ENCODE results near the gene GIMD1. TPM values are rescaled to one million over a fixed set of nuclear protein-coding genes. Genes with fewer than 3 reads are reported as not detected.

The GIMD1 gene
- total RNA-seq, 2 donors from 2014 or later, result not detected

DNA sequence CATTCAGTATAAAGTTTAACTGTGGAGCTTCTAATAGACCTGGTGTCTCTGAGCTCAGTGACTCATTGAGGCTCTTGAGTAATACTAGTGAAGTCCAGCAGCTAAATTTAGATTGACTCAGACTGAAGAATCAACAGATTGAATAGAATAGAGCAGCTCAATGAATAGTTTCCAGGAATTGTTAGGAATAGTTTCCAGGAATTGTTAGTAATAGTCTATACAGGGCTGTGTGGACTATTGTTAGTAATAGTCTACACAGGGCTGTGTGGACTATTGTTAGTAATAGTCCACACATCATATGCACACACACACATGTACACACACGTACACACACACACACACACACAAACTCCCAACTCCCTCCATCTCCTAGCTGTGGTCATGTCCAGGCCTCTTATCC is 3.0 kb downstream of the GIMD1 start:
- WGBS, result 94% methylated on average over 1 of the region's 1 CpG
- no peak for DNase-seq (ENCODE audit: low spot score)
- H3K27me3 ChIP-seq (replicated peaks; ENCODE audit: insufficient read depth), result no peaks in the 10 kb centered on the region
- TF ChIP-seq, protein P1, sequence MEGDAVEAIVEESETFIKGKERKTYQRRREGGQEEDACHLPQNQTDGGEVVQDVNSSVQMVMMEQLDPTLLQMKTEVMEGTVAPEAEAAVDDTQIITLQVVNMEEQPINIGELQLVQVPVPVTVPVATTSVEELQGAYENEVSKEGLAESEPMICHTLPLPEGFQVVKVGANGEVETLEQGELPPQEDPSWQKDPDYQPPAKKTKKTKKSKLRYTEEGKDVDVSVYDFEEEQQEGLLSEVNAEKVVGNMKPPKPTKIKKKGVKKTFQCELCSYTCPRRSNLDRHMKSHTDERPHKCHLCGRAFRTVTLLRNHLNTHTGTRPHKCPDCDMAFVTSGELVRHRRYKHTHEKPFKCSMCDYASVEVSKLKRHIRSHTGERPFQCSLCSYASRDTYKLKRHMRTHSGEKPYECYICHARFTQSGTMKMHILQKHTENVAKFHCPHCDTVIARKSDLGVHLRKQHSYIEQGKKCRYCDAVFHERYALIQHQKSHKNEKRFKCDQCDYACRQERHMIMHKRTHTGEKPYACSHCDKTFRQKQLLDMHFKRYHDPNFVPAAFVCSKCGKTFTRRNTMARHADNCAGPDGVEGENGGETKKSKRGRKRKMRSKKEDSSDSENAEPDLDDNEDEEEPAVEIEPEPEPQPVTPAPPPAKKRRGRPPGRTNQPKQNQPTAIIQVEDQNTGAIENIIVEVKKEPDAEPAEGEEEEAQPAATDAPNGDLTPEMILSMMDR (IDR thresholded peaks at IDR 0.05), result no peak
- TF ChIP-seq POLR2AphosphoS5 (IDR thresholded peaks at IDR 0.05) (no peak), POLR2A (IDR thresholded peaks at IDR 0.05) (no peak)
- H3K9me3 ChIP-seq, result no peaks in the 10 kb centered on the region
- H3K27ac ChIP-seq, result no peak overlapping the region
- no peaks in the 10 kb centered on the region for H3K36me3 ChIP-seq
- no peaks in the 10 kb centered on the region for H3K4me1 ChIP-seq (replicated peaks)
- intact Hi-C loops (cut with DNase I), result loop anchor here (5.0 kb wide), 1 partner anchor 442 kb away; no protein-coding TSS in a partner anchor
- no peak overlapping the region for H3K4me3 ChIP-seq

DNA sequence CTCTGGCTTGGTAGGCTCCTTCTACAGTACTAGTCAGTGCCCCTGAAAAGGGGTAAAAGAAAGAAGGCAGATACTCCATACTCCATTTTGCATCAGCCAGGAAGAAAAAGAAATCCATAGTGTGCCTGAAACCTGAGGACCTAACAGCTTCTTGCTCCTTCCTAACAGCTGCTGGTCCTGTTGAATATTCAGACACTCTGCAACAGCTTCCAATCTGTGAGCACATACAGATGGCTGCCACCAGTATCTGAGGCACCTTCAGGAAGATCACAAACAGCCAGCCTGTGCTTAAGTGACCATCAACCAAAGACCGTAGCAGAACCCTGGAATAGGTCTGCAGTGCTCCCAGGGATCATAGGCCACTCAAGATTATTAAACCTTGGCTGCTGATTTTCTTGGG is 4.3 kb downstream of the GIMD1 start:
- H3K4me3 ChIP-seq, result no peak overlapping the region
- no peaks in the 10 kb centered on the region for H3K27me3 ChIP-seq (replicated peaks; ENCODE audit: insufficient read depth)
- no peaks in the 10 kb centered on the region for H3K36me3 ChIP-seq
- intact Hi-C loops (cut with DNase I), result no loop called here
- no peak overlapping the region for H3K27ac ChIP-seq
- no peaks in the 10 kb centered on the region for H3K4me1 ChIP-seq (replicated peaks)
- DNase-seq (ENCODE audit: low spot score), result no peak
- TF ChIP-seq, protein P1 (IDR thresholded peaks at IDR 0.05), result no peak
- TF ChIP-seq POLR2AphosphoS5 (IDR thresholded peaks at IDR 0.05) (no peak), POLR2A (IDR thresholded peaks at IDR 0.05) (no peak)
- H3K9me3 ChIP-seq, result no peaks in the 10 kb centered on the region
- WGBS, result 95% methylated on average over 1 of the region's 1 CpG

DNA sequence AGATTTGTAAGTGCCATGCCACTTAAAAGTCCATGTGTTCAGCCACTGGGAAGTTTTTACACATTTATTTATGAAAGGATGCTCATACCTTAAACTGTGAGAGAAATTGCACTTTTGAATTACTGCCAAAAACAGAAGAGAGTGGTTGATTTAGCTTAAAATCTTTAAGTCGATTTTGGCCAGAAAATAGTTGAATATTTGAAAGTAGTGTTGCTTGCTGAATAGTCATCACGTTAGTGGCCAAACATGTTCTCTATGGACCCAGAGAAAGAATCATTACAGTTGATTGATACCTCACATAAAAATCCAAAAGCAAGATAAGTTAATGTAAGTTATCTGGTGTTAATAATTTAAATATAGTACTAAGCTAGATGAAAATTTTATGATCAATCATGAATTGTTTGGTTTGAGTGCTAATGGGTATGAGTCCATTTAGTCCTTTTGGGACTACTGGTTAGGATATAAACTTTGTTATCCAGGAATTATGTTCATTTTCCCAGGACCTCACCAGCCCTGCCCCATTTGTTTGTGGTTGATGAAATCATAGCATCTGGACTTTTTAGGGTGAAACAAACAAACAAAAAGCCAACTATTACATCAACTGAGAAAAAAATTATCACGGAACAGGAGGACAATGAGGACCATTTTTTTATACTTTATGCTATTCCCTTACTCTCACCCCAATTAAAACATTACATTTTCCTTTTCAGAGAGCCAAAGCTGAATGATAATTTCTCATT is 6.3 kb downstream of the GIMD1 start:
- H3K36me3 ChIP-seq, result no peaks in the 10 kb centered on the region
- no peaks in the 10 kb centered on the region for H3K4me1 ChIP-seq (replicated peaks)
- no peak overlapping the region for H3K27ac ChIP-seq
- no peak for DNase-seq (ENCODE audit: low spot score)
- intact Hi-C loops (cut with DNase I), result no loop called here
- TF ChIP-seq POLR2AphosphoS5 (IDR thresholded peaks at IDR 0.05) (no peak), POLR2A (IDR thresholded peaks at IDR 0.05) (no peak)
- TF ChIP-seq, protein P1 (IDR thresholded peaks at IDR 0.05), result no peak
- H3K4me3 ChIP-seq, result no peak overlapping the region
- H3K27me3 ChIP-seq (replicated peaks; ENCODE audit: insufficient read depth), result no peaks in the 10 kb centered on the region
- WGBS, result 75% methylated on average over 3 of the region's 3 CpGs
- no peaks in the 10 kb centered on the region for H3K9me3 ChIP-seq

DNA sequence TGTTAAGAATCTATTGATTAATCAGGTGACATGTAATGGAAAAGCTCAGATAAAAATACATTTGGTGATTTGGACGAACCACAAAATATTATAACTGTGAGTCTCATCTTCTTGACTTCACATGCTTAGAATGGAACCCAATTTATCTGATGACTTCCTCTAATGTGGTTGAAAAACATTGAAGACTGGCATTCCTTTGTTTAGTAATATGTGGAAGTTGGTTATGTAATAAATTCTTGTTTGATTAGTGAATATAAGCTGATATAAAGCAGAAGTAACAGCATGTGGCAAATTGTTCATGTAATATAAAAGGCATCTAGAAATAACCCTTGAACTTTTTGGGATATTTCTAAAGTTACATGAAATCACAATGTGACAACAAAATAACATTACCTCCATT is 9.7 kb downstream of the GIMD1 start:
- no peak overlapping the region for H3K4me3 ChIP-seq
- TF ChIP-seq POLR2AphosphoS5 (IDR thresholded peaks at IDR 0.05), result no peak
- TF ChIP-seq POLR2A (IDR thresholded peaks at IDR 0.05), result no peak
- TF ChIP-seq, protein P1 (IDR thresholded peaks at IDR 0.05), result no peak
- no peak overlapping the region for H3K27ac ChIP-seq
- WGBS, result 76% methylated on average over 1 of the region's 1 CpG
- no peaks in the 10 kb centered on the region for H3K27me3 ChIP-seq (replicated peaks; ENCODE audit: insufficient read depth)
- no peaks in the 10 kb centered on the region for H3K4me1 ChIP-seq (replicated peaks)
- no peak for DNase-seq (ENCODE audit: low spot score)
- no peaks in the 10 kb centered on the region for H3K9me3 ChIP-seq
- no peaks in the 10 kb centered on the region for H3K36me3 ChIP-seq
- intact Hi-C loops (cut with DNase I), result no loop called here

DNA sequence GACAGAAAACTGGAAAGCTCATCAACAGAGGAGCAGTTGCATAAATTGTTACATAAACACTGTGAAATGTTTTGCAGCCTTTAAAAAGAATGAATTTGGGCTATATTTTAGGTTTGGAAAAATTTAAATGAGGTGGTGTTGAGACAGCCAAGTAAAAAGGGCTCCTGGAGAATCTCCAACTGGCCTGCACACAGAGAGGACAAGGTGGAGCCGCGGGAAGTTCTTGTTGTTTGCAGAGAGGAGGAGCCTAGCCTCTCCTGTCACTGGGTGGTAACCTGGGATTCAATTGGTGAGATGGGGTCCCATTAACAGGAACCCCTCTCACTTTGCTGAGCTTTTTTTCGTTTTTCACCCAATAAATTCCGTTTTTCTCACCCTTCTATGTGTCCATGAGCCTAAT is 13.4 kb downstream of the GIMD1 start:
- no peak overlapping the region for H3K27ac ChIP-seq
- H3K4me1 ChIP-seq (replicated peaks), result no peaks in the 10 kb centered on the region
- H3K4me3 ChIP-seq, result no peak overlapping the region
- intact Hi-C loops (cut with DNase I), result no loop called here
- H3K9me3 ChIP-seq, result no peaks in the 10 kb centered on the region
- no peaks in the 10 kb centered on the region for H3K27me3 ChIP-seq (replicated peaks; ENCODE audit: insufficient read depth)
- 49% methylated on average over 4 of the region's 4 CpGs for WGBS
- TF ChIP-seq POLR2A (IDR thresholded peaks at IDR 0.05) (no peak), POLR2AphosphoS5 (IDR thresholded peaks at IDR 0.05) (no peak)
- TF ChIP-seq, protein P1 (IDR thresholded peaks at IDR 0.05), result no peak
- no peak for DNase-seq (ENCODE audit: low spot score)
- no peaks in the 10 kb centered on the region for H3K36me3 ChIP-seq
